A549 (cell line): ENCODE results near the gene KRT14. TPM values are rescaled to one million over a fixed set of nuclear protein-coding genes. Genes with fewer than 3 reads are reported as not detected.

Experiments used
- ATAC-seq, 2 experiments: fragments of 200-7000 bp in 1 of 2; fragments of >200 bp in 1 of 2; cut with Nextera tagmentation in 1 of 2; cut with Tn5 transposase in 1 of 2; 3 replicates each; pipeline versions ENCODE4 v1.8.0 to v1.9.1; 2018 to 2020; ENCODE audit warnings: mild to moderate bottlenecking in 1 of 2, moderate library complexity in 1 of 2
- CTCF ChIA-PET: fragments of 300-600 bp; sonication (Branson Sonifier 250); formaldehyde crosslinking; extraction: SDS; loops from one replicate; lab custom pipeline; 2021; ENCODE audit warnings: antibody characterized with exemption, inconsistent platforms; lab: Yijun Ruan, JAX
- POLR2A ChIA-PET: fragments of 350-600 bp; formaldehyde crosslinking; extraction: SDS; loops from one replicate; lab custom pipeline; 2021; ENCODE audit warnings: antibody characterized with exemption, inconsistent platforms; lab: Yijun Ruan, JAX
- DNase-seq, 2 experiments: peaks; one replicate each; pipeline versions ENCODE4 v3.0.0 to v3.0.0-alpha.2; 2011 to 2016; ENCODE audit warnings: low read depth in 1 of 2, low spot score in 1 of 2
- FAIRE-seq: peaks from 2 replicates; lab custom pipeline; 2011; peaks lifted over from hg19 to GRCh38; lab: Jason Lieb, UNC
- H3K27ac ChIP-seq, 2 experiments: fragments of >200 bp; sonication (Bioruptor Twin); formaldehyde crosslinking; 3 replicates each; pipeline ENCODE4 v1.5.1; 2016 to 2017
- H3K4me1 ChIP-seq: fragments of >200 bp; sonication (Bioruptor Twin); formaldehyde crosslinking; 3 replicates; pipeline ENCODE4 v1.6.1; 2016
- H3K4me2 ChIP-seq: fragments of >200 bp; sonication (Bioruptor Twin); formaldehyde crosslinking; 3 replicates; pipeline ENCODE4 v1.6.1; 2016
- H3K4me3 ChIP-seq: fragments of >200 bp; sonication (Bioruptor Twin); formaldehyde crosslinking; 3 replicates; pipeline ENCODE4 v1.5.1; 2016
- H3K9me3 ChIP-seq: fragments of >200 bp; sonication (Bioruptor Twin); formaldehyde crosslinking; 3 replicates; pipeline ENCODE4 v1.6.1; 2016
- ATOH8 ChIP-seq: fragments of 250-450 bp; sonication (Bioruptor Pico); IDR thresholded peaks from 2 replicates; pipeline ENCODE4 v1.5.0; 2020; ENCODE audit warnings: low read depth, mild to moderate bottlenecking, moderate library complexity
- BCL3 ChIP-seq: fragments of >200 bp; sonication (Bioruptor Twin); formaldehyde crosslinking; IDR thresholded peaks from 3 replicates; pipeline ENCODE4 v1.6.1; 2016
- BHLHE40 ChIP-seq: IDR thresholded peaks from 2 replicates; pipeline ENCODE4 v1.6.1; 2012; ENCODE audit warnings: low read depth, low read length, inconsistent platforms
- CEBPB ChIP-seq, 2 experiments: fragments of >200 bp in 1 of 2; sonication (Bioruptor Twin) in 1 of 2; formaldehyde crosslinking in 1 of 2; IDR thresholded peaks; 2 replicates each; pipeline ENCODE4 v1.6.1; 2012 to 2016
- CTCF ChIP-seq: fragments of >200 bp; sonication (Bioruptor Twin); formaldehyde crosslinking; IDR thresholded peaks from 3 replicates; pipeline ENCODE4 v1.5.1; 2016
- E2F6 ChIP-seq: IDR thresholded peaks from 2 replicates; pipeline ENCODE4 v1.6.1; 2012; ENCODE audit warnings: low read depth, borderline replicate concordance
- EHF ChIP-seq: fragments of 250-450 bp; sonication (Bioruptor Pico); IDR thresholded peaks from 2 replicates; pipeline ENCODE4 v1.5.0; 2020; ENCODE audit warnings: mild to moderate bottlenecking
- ELK1 ChIP-seq: fragments of 150-350 bp; IDR thresholded peaks from 2 replicates; pipeline ENCODE4 v1.6.1; 2014; ENCODE audit warnings: low read depth, mild to moderate bottlenecking, low read length
- EP300 ChIP-seq, 2 experiments: fragments of >200 bp; sonication (Bioruptor Twin); formaldehyde crosslinking; IDR thresholded peaks; 2 replicates in 1 of 2; 3 replicates in 1 of 2; pipeline ENCODE4 v1.6.1; 2016 to 2017
- ESRRA ChIP-seq: fragments of 150-350 bp; IDR thresholded peaks from 2 replicates; pipeline ENCODE4 v1.6.1; 2014; ENCODE audit warnings: mild to moderate bottlenecking, low read length, borderline replicate concordance
- FOSB ChIP-seq: fragments of 250-450 bp; sonication (Bioruptor Pico); IDR thresholded peaks from 2 replicates; pipeline ENCODE4 v1.5.0; 2020; ENCODE audit warnings: mild to moderate bottlenecking, moderate library complexity
- FOSL2 ChIP-seq, 2 experiments: fragments of 450-650 bp in 1 of 2; fragments of >200 bp in 1 of 2; sonication (Bioruptor Twin) in 1 of 2; formaldehyde crosslinking; IDR thresholded peaks; 2 replicates each; pipeline versions ENCODE4 v1.5.0 to v1.6.1; 2016 to 2020; ENCODE audit warnings: mild to moderate bottlenecking in 1 of 2, moderate library complexity in 1 of 2
- HES2 ChIP-seq: fragments of >200 bp; sonication (Bioruptor Twin); formaldehyde crosslinking; IDR thresholded peaks from 2 replicates; pipeline ENCODE4 v1.6.1; 2016
- HOXA7 ChIP-seq: fragments of 250-450 bp; sonication (Bioruptor Pico); IDR thresholded peaks from 2 replicates; pipeline ENCODE4 v1.5.0; 2020; ENCODE audit warnings: mild to moderate bottlenecking, moderate library complexity
- KDM1A ChIP-seq: fragments of 200-600 bp; sonication (generic); IDR thresholded peaks from 2 replicates; pipeline ENCODE4 v1.6.1; 2016; ENCODE audit warnings: low read depth, mild to moderate bottlenecking
- NPAS2 ChIP-seq: fragments of 250-450 bp; sonication (Bioruptor Pico); IDR thresholded peaks from 2 replicates; pipeline ENCODE4 v1.8.0; 2022; ENCODE audit warnings: mild to moderate bottlenecking, moderate library complexity, borderline replicate concordance
- PBX3 ChIP-seq: IDR thresholded peaks from 2 replicates; pipeline ENCODE4 v1.6.1; 2012
- RCOR1 ChIP-seq: fragments of 150-350 bp; IDR thresholded peaks from 2 replicates; pipeline ENCODE4 v1.6.1; 2014; ENCODE audit warnings: antibody characterized with exemption, low read length, low read depth
- RNF2 ChIP-seq: fragments of 200-600 bp; sonication (generic); IDR thresholded peaks from 2 replicates; pipeline ENCODE4 v1.6.1; 2016; ENCODE audit warnings: low read depth, mild to moderate bottlenecking, antibody characterized with exemption, moderate library complexity, borderline replicate concordance
- SMC3 ChIP-seq: fragments of >200 bp; sonication (Bioruptor Twin); formaldehyde crosslinking; IDR thresholded peaks from 3 replicates; pipeline ENCODE4 v1.6.1; 2018; ENCODE audit warnings: inconsistent platforms
- TP53 ChIP-seq: fragments of 250-450 bp; sonication (Bioruptor Pico); IDR thresholded peaks from 2 replicates; pipeline ENCODE4 v1.5.0; 2021; ENCODE audit warnings: mild to moderate bottlenecking, moderate library complexity
- USF2 ChIP-seq: fragments of 450-650 bp; IDR thresholded peaks from 2 replicates; pipeline ENCODE4 v1.6.1; 2014; ENCODE audit warnings: antibody characterized with exemption
- ZFP36 ChIP-seq: fragments of 450-650 bp; IDR thresholded peaks from 2 replicates; pipeline ENCODE4 v1.6.1; 2014; ENCODE audit warnings: borderline replicate concordance; ENCODE audit not compliant: partially characterized antibody
- ZNF302 ChIP-seq: fragments of 250-450 bp; sonication (Bioruptor Pico); IDR thresholded peaks from 2 replicates; pipeline ENCODE4 v1.9.0; 2021; ENCODE audit warnings: inconsistent platforms, mild to moderate bottlenecking, moderate library complexity
- WGBS: methylation state at CpG from one replicate; pipeline ENCODE4 v1.1.6; 2017; ENCODE audit errors: missing lambda C conversion rate; 5-methylcytosine and 5-hydroxymethylcytosine counted together
- polyA plus RNA-seq, 4 experiments: library from polyadenylated mRNA; depleted of rRNA in 3 of 4; stranded (reverse); fragments of >200 nt; fragmentation: RNase III in 1 of 4; extraction: RNeasy Plus Mini Kit Qiagen cat#74134 plus additional on column Dnase treatment in 1 of 4; gene quantifications; 2 replicates in 3 of 4; 3 replicates in 1 of 4; pipeline ENCODE4 v1.2.3, GENCODE V29; 2011 to 2017

Gene KRT14
- polyA plus RNA-seq, 2 of the 4 experiments (the other 2 are of a cell fraction), result 0.04 to 0.10 TPM

GRCh38 chr17:41552455-41552854 lies 34.2 kb downstream of the KRT14 start:
- peaks cover 30% of the 10 kb centered on the region for H3K4me1 ChIP-seq
- WGBS, result 83% methylated on average over 5 of the region's 5 CpGs
- no peak overlapping the region for H3K27ac ChIP-seq
- FAIRE-seq, result no peak
- no peak overlapping the region for H3K4me3 ChIP-seq
- TF ChIP-seq CEBPB (IDR thresholded peaks at IDR 0.05), result no peak
- no peak for TF ChIP-seq TP53 (CRISPR knock-in tag)
- TF ChIP-seq PBX3, result no peak
- no peak for TF ChIP-seq ESRRA
- no peak for TF ChIP-seq FOSB (CRISPR knock-in tag)
- no peak for TF ChIP-seq RNF2
- TF ChIP-seq EP300 (IDR thresholded peaks at IDR 0.05), result no peak
- TF ChIP-seq ELK1, result no peak
- no peak for TF ChIP-seq FOSL2 (IDR thresholded peaks at IDR 0.05)
- no peak for TF ChIP-seq FOSL2 (CRISPR knock-in tag; IDR thresholded peaks at IDR 0.05)
- TF ChIP-seq NPAS2, result no peak
- TF ChIP-seq ATOH8 (CRISPR knock-in tag), result no peak
- TF ChIP-seq USF2, result no peak
- no peak for TF ChIP-seq CTCF
- TF ChIP-seq BCL3, result no peak
- no peak for TF ChIP-seq ZNF302 (CRISPR knock-in tag)
- TF ChIP-seq KDM1A, result no peak
- no peak for DNase-seq
- ChIA-PET CTCF (interaction anchor here (0.8 to 15.8 kb wide), 13 partner anchors 14 to 937 kb away, joined by 3 to 533 read pairs (median 101); partner anchors contain the start of genes KRT13, KRT15, KRT19 and KRT9), POLR2A (no interaction called here)
- no peak for ATAC-seq
- no peak overlapping the region for H3K4me2 ChIP-seq
- no peaks in the 10 kb centered on the region for H3K9me3 ChIP-seq

GRCh38 chr17:41551365-41551764 lies 35.3 kb downstream of the KRT14 start:
- H3K9me3 ChIP-seq, result 0 out of 3 replicates have a peak, but pooled peaks cover 7% of the 10 kb centered on the region
- 56% methylated on average over 5 of the region's 5 CpGs for WGBS
- H3K4me3 ChIP-seq, result no peak overlapping the region
- H3K27ac ChIP-seq, result no peak overlapping the region
- TF ChIP-seq BHLHE40, result no peak
- no peak for TF ChIP-seq SMC3
- no peak for TF ChIP-seq TP53 (CRISPR knock-in tag)
- TF ChIP-seq EP300 (IDR thresholded peaks at IDR 0.05), result no peak
- TF ChIP-seq FOSL2 (IDR thresholded peaks at IDR 0.05), result no peak
- TF ChIP-seq FOSL2 (CRISPR knock-in tag; IDR thresholded peaks at IDR 0.05), result no peak
- no peak for TF ChIP-seq ZFP36
- no peak for TF ChIP-seq EHF (CRISPR knock-in tag)
- TF ChIP-seq E2F6, result no peak
- no peak for TF ChIP-seq RCOR1
- no peak for TF ChIP-seq KDM1A
- no peak for TF ChIP-seq HES2
- no peak for TF ChIP-seq HOXA7 (CRISPR knock-in tag)
- no peak for ATAC-seq
- ChIA-PET CTCF (interaction anchor here (0.6 to 15.8 kb wide), 20 partner anchors 13 to 747 kb away, joined by 3 to 533 read pairs (median 73); partner anchors contain the start of genes KRT13, KRT14, KRT15 and KRT19), POLR2A (no interaction called here)
- FAIRE-seq, result no peak
- DNase-seq, result no peak
- peaks cover 36% of the 10 kb centered on the region for H3K4me1 ChIP-seq
- no peak overlapping the region for H3K4me2 ChIP-seq
